Stimulated activated CD8-positive, alpha-beta memory T cell treated with anti-CD3 and anti-CD28 coated beads, Interleukin-7, amount 100 ng/mL, for 4 hours (primary cell): Measurements from ENCODE around the gene UIMC1.

Experiments used
- DNase-seq, 2 donors: peaks; one replicate each; pipeline ENCODE4 v3.0.0-alpha.2; 2020; ENCODE audit warnings: low read depth in 2 of 2

Gene UIMC1

GRCh38 chr5:176870110-176870591 is 136.4 kb downstream of the UIMC1 start:
- no peak for DNase-seq

- no peak for DNase-seq
Measured at GRCh38 chr5:176869501-176870109, 137.0 kb downstream of the UIMC1 start.

GRCh38 chr5:176868731-176869130 is 137.8 kb downstream of the UIMC1 start:
- DNase-seq: no peak

GRCh38 chr5:176868126-176868525 is 138.5 kb downstream of the UIMC1 start:
- DNase-seq: no peak

- DNase-seq: no peak
Measured at GRCh38 chr5:176866707-176867310, 139.8 kb downstream of the UIMC1 start.

- DNase-seq: no peak
Measured at GRCh38 chr5:176865964-176866363, 140.6 kb downstream of the UIMC1 start.

GRCh38 chr5:176864755-176865154 is 141.8 kb downstream of the UIMC1 start:
- DNase-seq: no peak

DNA sequence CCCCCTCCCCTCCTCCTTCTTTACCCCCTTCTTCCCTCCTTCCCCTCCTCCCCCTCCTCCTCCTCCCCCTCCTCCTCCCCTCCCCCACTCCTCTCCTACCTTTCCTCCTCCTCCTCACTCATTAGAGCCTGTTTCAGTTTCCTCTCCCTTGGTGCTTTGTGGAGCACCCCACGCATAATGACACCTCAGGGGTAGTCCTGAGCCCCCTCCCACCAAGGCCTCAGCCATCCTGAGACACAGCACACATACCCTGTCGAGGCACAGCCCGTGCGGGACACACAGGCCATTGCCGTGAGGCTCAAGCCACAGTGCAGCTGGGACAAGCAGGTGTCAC is 142.8 kb downstream of the UIMC1 start:
- no peak for DNase-seq

GRCh38 chr5:176863041-176863764 is 143.4 kb downstream of the UIMC1 start:
- DNase-seq: no peak

- no peak for DNase-seq
Measured at GRCh38 chr5:176862330-176862995, 144.1 kb downstream of the UIMC1 start.

DNA sequence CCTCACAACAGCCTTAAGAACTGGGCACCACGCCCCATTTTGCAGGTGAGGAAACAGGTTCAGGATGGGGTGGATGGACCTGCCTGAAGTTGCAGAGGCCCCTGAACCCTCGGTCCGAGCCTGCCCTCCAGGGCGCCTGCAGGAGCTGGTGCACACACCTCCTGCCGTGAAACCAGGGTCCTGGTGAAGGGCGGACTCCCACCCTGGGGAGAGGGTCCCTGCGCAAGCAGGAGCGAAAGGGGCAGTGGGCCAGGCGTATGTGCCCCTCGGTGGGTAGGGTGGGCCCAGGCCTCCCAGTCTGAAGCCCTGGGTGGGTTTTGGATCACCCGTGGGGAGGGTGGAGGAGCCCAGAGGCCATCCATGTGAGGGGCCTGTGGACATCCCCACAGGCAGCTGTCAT is 145.3 kb downstream of the UIMC1 start:
- no peak for DNase-seq

- no peak for DNase-seq
Measured at GRCh38 chr5:176860381-176860780, 146.2 kb downstream of the UIMC1 start.

DNA sequence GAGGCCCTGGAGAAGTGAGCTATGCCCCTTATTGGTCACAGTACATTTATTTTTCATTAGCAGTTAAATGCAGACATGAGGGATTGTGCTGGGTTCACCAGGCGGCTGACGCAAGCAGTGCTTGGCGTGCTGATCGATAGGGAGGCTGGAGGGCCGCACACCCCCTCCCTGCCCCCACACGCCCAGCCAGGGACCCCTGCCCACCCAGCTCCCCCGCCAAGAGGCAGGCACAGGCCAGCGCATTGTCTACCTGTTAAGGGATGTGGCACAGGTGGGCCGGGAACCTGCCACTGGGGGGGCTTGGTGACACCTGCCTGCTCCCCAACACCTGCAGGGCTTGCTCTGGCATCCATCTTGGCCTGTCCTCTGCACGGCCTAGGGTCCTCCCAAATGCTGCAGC is 146.7 kb downstream of the UIMC1 start:
- no peak for DNase-seq

GRCh38 chr5:176857894-176858273 is 148.7 kb downstream of the UIMC1 start:
- no peak for DNase-seq

GRCh38 chr5:176857216-176857893 is 149.2 kb downstream of the UIMC1 start:
- no peak for DNase-seq

- DNase-seq: no peak
Measured at GRCh38 chr5:176856746-176857145, 149.8 kb downstream of the UIMC1 start.

DNA sequence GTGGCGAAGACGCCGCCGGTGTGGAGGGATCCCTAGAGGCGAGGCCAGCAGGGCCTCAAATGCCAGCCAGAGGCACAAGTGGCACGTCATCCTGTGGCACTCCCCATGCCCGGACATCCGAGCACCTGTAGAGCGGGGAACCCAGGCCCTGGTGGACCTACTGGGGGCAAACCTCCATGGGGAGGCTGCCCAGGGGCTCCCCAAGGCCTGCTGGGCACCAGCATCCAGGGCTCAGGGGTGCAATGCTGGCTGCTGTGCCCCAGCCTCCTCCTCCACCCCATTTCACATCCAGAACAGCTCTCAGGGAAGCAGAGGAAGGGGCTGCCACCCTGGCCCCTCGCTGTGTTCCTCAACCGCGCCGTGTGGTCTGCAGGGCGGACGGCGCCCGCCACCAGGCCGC is 151.0 kb downstream of the UIMC1 start:
- no peak for DNase-seq
